KG1 (cell line): ENCODE results near the gene PPM1G.
A peak's percentile ranks its signal among the peaks of the same experiment; 100 is the strongest.
"Not testable (repeated sequence)": the region's sequence is repeated elsewhere in the genome, so short reads cannot be mapped to it uniquely, and the experiment has no call there.

Experiments used
- DNase-seq: peaks from one replicate; lab custom pipeline; 2025; lab: John Stamatoyannopoulos, UW

PPM1G gene

GRCh38 chr2:27375513-27376099 lies 33.8 kb downstream of the PPM1G start:
- DNase-seq = no peak

GRCh38 chr2:27373567-27373966 lies 35.8 kb downstream of the PPM1G start:
- DNase-seq = no peak

GRCh38 chr2:27372937-27373336 lies 36.5 kb downstream of the PPM1G start:
- no peak for DNase-seq

DNA sequence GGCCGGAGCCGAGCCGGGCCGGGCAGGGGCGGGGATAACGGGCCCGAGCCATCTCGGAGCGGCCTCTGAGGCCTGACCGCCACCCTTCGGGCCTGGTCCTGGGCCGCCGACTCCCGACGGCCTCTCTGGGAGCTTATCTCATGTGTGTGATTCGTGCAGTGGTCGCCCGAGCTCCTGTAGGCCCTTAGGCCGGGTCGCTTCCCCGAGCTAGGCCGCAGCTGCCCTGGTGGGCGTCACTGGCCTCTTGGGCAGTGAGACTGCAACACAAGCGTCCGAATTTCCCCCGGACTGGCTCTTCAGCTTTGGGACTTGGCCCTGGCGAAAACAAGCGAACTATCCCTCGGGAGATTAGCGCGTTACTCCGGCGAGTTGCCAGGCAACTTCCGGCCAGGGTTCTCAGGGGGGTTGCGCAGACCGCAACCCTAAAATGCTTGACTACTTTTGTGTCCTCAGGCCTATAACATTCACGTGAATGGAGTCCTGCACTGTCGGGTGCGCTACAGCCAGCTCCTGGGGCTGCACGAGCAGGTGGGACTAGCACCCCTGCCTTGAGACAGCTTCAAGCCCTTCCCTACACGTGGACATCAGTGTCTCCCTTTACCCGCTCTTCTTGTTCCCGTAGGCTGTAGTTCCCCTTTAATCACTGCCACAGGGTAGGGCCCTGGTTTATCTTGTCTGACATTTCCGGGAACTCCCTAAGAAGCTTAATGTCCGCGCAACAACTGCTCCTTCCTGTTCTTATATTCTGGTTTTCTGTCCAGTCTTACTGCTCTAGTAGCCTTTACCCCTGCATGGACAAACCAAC lies 38.4 kb downstream of the PPM1G start:
- DNase-seq = peak; percentile 21

DNA sequence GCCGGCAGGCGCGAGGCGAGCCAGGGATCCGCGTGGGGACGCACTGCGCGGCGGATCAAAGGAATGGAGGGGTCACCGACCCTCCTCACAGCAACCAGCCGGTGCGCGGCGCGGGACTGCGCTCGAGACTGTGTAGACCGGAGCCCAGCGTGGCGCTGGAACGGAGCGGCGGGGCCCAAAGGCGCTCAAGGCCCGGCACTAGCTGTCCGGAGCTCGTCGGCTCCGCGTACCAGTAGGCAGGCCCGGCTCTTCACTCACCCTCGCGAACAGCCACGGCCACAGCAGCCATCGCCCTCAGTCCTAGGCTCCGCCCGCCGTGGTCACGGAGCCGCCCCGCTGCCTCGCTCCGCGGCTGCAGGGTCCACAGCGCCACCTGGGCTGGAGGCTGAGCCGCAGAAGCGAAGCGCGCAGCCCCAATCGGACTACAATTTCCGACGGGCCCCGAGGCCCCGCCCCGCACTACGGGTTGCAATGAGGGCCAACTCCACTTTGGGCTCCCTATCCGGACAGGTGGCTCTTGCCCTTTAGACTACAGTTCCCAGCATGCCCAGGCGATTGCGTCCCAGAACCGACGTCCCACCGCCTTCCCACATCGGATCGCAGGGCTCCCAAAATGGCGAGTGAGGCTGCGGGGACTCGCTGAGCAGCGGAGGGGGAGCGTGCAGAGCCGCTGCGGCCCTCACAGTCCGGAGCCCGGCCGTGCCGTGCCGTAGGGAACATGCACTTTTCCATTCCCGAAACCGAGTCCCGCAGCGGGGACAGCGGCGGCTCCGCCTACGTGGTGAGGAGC lies 39.2 kb downstream of the PPM1G start, which contains the start of the genes EIF2B4 and SNX17:
EIF2B4 (minus strand) TSS at position 313 of the 790 bp plus-strand sequence; CDS start at position 289, 24 bp downstream.
SNX17 (plus strand) TSS at position 591 of the 790 bp plus-strand sequence; CDS start at position 719, 128 bp downstream.
- peak; percentile 96 for DNase-seq

GRCh38 chr2:27369471-27370025 lies 39.8 kb downstream of the PPM1G start:
- DNase-seq = no peak

DNA sequence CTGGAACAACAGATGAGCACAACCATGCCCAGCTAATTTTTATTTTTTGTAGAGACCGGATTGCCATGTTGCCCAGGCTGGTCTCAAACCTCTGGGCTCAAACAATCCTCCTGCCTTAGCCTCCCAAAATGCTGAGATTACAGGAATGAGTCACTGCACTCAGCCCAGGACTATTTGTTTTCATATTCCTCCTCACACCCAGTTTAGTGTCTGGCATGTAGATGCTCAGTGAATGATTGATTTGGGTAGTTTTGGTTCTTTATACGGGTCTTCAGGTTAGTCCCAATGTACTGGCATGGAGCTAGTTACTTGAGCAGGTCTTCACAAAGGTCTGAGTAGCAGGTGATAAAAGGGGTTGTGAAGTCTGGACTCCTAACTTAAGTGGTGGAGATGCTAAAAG lies 45.5 kb downstream of the PPM1G start:
- no peak for DNase-seq

GRCh38 chr2:27362678-27363420 lies 46.5 kb downstream of the PPM1G start:
- DNase-seq = no peak

DNA sequence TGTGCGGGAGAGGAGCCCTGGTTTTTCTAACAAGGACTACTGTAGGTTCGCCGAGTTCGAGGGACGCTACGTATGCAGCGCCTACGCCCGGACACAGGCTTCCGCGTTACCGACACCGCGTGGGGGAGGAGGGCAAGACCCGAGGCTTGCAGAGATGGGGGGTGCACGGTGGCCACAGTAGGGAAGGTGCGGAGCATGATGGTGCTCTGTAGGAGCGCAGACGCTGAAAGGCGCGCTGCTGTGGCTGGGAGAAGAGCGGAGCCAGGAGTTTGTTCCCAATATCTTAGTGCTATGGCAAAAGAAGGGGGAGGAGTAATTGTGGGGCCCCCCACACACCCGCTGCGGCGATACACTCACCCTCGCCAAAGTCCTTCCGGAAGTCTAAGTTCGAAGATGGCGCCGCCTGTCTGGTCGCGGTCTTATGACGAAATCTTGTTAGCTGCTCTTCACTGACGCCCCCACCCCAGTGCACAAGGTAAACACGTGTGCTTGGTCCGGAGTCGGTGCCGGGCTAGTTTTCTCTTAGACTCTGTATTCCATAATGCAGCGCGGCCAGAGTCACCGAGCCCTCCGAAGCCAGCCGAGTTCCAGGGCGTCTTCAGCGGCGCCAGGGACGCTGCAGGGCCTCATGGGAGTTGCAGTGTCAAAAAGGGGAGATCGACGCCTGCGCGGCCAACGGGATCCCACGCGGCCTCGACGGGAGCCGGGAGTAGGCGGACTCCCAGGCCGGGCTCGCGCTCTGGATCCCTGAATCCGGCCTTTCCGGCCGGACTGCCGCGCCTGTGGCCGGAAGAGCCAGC lies 52.8 kb downstream of the PPM1G start, which contains the start of gene GTF3C2:
GTF3C2 (minus strand) TSS at position 383 of the 800 bp plus-strand sequence. CDS start 13,210 bp downstream, outside the sequence.
- DNase-seq = peak; percentile 99

- peak; percentile 77 for DNase-seq
These were observed 53.4 kb downstream of the PPM1G start for GRCh38 chr2:27356056-27356381.

DNA sequence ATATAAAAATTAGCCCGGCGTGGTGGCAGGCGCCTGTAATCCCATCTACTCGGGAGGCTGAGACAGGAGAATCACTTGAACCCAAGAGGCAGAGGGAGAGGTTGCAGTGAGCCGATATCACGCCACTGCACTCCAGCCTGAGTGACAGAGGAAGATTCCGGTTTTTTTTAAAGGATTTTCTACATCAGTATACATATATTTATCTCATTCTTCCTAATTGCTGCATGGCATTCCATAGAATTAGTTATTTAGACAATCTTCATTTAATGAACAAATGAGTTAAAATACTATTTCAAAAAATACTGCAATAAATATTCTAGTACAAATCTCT lies 54.8 kb downstream of the PPM1G start:
- no peak for DNase-seq

DNA sequence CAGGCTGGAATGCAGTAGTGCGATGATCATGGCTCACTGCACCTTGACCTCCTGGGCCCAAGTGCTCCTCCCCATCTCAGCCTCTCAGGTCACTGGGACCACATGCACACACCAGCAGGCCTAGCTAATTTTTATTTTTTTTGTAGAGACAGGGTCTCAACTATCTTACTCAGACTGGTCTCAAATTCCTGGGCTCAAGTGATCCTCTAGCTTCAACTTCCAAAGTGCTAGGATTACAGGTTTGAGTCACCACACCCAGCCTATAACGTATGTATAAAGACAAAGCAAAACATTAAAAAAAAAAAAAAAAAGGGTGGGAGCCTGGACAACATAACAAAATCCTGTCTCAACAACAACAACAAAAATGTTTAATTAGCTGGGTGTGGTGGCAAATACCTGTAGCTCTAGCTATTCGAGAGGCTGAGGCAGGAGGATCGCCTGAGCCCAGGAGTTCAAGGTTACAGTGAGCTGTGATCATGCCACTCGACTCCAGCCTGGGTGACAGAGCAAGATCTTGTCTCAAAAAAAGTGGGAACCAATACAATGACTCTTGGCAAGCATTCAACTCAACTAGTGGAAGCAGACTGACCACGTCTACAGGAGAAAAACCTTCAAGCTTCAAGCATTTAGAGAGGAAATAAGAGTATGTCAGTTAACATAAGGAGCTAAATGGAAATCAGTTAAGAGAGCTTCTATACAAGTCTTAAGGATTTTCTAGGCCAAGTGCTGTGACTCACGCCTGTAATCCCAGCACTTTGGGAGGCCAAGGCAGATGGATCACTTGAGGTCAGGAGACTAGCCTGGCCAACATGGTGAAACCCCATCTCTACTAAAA lies 55.4 kb downstream of the PPM1G start:
- DNase-seq = peak; percentile 19

DNA sequence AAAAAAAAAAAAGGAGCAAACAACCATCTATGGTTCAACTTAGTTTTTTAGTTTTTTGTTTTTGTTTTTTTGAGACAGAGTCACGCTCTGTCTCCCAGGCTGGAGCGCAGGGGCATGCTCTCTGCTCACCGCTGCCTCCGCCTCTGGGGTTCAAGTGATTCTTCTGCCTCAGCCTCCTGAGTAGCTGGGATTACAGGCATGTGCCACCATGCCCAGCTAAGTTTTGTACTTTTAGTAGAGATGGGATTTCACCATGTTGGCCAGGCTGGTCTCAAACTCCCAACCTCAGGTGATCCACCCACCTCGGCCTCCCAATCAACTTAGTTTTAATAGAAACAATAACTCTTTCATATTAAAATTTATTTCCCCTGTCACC lies 56.0 kb downstream of the PPM1G start:
- not testable (repeated sequence) for DNase-seq

DNA sequence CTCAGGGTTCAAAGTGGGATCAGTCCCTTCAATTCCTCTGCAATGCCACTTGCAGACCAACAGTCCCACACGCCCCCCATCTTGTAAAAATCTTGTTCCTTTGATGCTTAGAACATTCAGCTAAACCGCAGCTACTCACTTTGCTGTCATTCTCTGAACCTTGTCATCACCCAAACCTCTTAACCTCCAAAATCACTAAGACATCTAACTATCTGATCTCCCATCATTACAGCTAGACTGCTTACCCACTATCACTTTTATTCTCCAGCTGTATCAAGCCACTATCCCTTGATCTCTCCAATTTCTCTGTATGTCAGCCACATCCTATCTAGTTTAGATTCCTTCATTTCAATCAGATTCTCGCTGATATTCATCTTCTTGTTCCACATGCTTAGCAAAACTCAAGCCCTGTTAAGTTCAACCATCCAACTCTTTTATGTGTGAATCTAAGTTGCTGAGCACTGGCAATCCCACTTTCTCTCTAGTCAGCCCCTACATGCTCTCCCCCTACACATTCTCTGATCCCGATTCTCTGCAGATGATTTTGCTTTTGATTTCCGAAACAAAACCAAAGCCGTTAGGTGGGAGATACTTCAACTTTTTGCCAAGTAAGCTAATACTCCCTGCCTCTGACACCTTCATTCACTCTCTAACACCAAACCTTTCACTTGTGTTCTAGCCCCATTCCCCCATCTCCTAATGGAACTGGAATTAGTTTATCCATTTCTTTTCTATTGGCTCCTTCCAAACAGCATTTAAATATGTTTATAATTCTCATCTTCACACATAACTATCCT lies 57.4 kb downstream of the PPM1G start:
- DNase-seq = no peak

- no peak for DNase-seq
These were observed 59.2 kb downstream of the PPM1G start for GRCh38 chr2:27350106-27350693.

- no peak for DNase-seq
These were observed 61.8 kb downstream of the PPM1G start for GRCh38 chr2:27347641-27348040.

GRCh38 chr2:27336173-27336572 lies 73.2 kb downstream of the PPM1G start:
- DNase-seq = no peak

DNA sequence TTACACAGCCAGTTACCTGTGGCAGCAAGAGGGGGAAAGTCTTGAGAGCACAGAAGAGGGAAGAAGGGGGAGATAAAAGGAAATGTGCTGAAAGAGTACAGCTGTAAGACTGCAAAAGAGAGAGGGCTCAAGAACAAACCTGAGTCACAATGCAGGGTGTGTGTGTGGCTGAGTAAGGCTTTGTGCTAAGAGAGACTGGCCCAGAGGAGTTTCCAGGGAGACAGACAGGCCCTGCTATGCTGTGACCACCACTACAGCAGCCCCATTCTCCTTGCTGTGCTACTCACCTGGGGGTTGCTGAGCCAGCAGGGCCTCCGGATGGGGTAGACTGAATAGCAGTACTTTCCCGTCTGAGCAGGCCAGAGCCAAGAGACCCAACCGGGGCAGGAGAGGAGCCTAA lies 74.1 kb downstream of the PPM1G start:
- no peak for DNase-seq
